B cell (primary cell): ENCODE results near the gene LNX1. TPM values are rescaled to one million over a fixed set of nuclear protein-coding genes. Genes with fewer than 3 reads are reported as not detected.

Experiments used
- ATAC-seq: fragments of 200-7000 bp; cut with Tn5 transposase; one replicate; pipeline ENCODE4 v1.10.0; 2021; ENCODE audit warnings: low read depth, mild to moderate bottlenecking, moderate number of reproducible peaks, moderate library complexity
- CTCF ChIA-PET: fragments of 350-600 bp; sonication (Branson Sonifier 250); formaldehyde crosslinking; loops from one replicate; lab custom pipeline; 2021; ENCODE audit warnings: antibody characterized with exemption, inconsistent platforms; lab: Charles Lee
- POLR2A ChIA-PET: fragments of 350-600 bp; sonication (Branson Sonifier 250); formaldehyde crosslinking; loops from one replicate; lab custom pipeline; 2021; ENCODE audit warnings: antibody characterized with exemption; lab: Charles Lee
- DNase-seq: peaks from one replicate; pipeline ENCODE4 v3.0.0; 2013
- H2AFZ ChIP-seq: 2 replicates; pipeline ENCODE4 v1.6.1; 2012; ENCODE audit warnings: mild to moderate bottlenecking, low read depth, low read length; ENCODE audit not compliant: insufficient read depth, poor library complexity, severe bottlenecking
- H3K27ac ChIP-seq, 2 donors: 1 replicate in 1 of 2; 2 replicates in 1 of 2; pipeline ENCODE4 v1.5.1; 2012 to 2013; ENCODE audit warnings: low read length in 2 of 2, mild to moderate bottlenecking in 2 of 2, moderate library complexity in 1 of 2
- H3K27me3 ChIP-seq, 4 experiments: fragments of 200-600 bp in 1 of 4; sonication (generic) in 1 of 4; replicated peaks in 1 of 4; 1 replicate in 2 of 4; 2 replicates in 2 of 4; pipeline versions ENCODE4 v1.6.1 to v1.7.0; 2013 to 2016; ENCODE audit warnings: low read length in 3 of 4, mild to moderate bottlenecking in 2 of 4, mixed read lengths in 1 of 4, moderate library complexity in 1 of 4; ENCODE audit not compliant: insufficient read depth in 4 of 4, control insufficient read depth in 3 of 4; ENCODE audit errors: control extremely low read depth in 1 of 4
- H3K36me3 ChIP-seq, 2 experiments: replicated peaks in 1 of 2; 1 replicate in 1 of 2; 2 replicates in 1 of 2; pipeline versions ENCODE4 v1.6.1 to v1.7.1; 2013; ENCODE audit warnings: low read length in 1 of 2; ENCODE audit not compliant: insufficient read depth in 2 of 2, control insufficient read depth in 1 of 2; ENCODE audit errors: control extremely low read depth in 1 of 2, extremely low read depth in 1 of 2
- H3K4me1 ChIP-seq, 2 donors: fragments of 200-600 bp in 1 of 2; sonication (generic) in 1 of 2; 1 replicate in 1 of 2; 2 replicates in 1 of 2; pipeline versions ENCODE4 v1.5.1 to v1.6.1; 2013 to 2017; ENCODE audit warnings: low read length in 2 of 2; ENCODE audit not compliant: control insufficient read depth in 2 of 2, insufficient read depth in 2 of 2
- H3K4me2 ChIP-seq: replicated peaks from 2 replicates; pipeline ENCODE3; 2012; ENCODE audit warnings: mild to moderate bottlenecking, low read depth, low read length; ENCODE audit not compliant: poor library complexity, severe bottlenecking
- H3K4me3 ChIP-seq, 5 experiments: fragments of 200-600 bp in 1 of 5; sonication (generic) in 1 of 5; 1 replicate in 3 of 5; 2 replicates in 2 of 5; pipeline versions ENCODE4 v1.5.1 to v1.7.0; 2011 to 2016; ENCODE audit warnings: low read length in 4 of 5, mild to moderate bottlenecking in 4 of 5, low read depth in 2 of 5, control low read depth in 1 of 5, moderate library complexity in 1 of 5; ENCODE audit not compliant: insufficient read depth in 1 of 5; ENCODE audit errors: control extremely low read depth in 1 of 5, extremely low read depth in 1 of 5
- H3K79me2 ChIP-seq: fragments of 200-600 bp; sonication (generic); one replicate; pipeline ENCODE4 v1.6.0; 2016; ENCODE audit warnings: low read length; ENCODE audit not compliant: control insufficient read depth, insufficient read depth
- H3K9ac ChIP-seq: fragments of 200-600 bp; sonication (generic); 2 replicates; pipeline ENCODE4 v1.6.1; 2017; ENCODE audit warnings: mild to moderate bottlenecking, low read length, moderate library complexity
- H3K9me3 ChIP-seq, 3 donors: one replicate each; pipeline versions ENCODE4 v1.6.1 to v1.7.1; 2013; ENCODE audit warnings: low read length in 2 of 3; ENCODE audit not compliant: control insufficient read depth in 2 of 3, insufficient read depth in 1 of 3; ENCODE audit errors: control extremely low read depth in 1 of 3
- H4K20me1 ChIP-seq: 2 replicates; pipeline ENCODE4 v1.6.0; 2012; ENCODE audit warnings: mild to moderate bottlenecking, low read length; ENCODE audit not compliant: insufficient read depth, control insufficient read depth, poor library complexity, severe bottlenecking
- H3K27ac Mint-ChIP-seq: one replicate; pipeline ENCODE4 v1.8.0; 2021; ENCODE audit warnings: mixed read lengths
- H3K27me3 Mint-ChIP-seq: one replicate; pipeline ENCODE4 v1.8.0; 2021; ENCODE audit warnings: mixed read lengths
- H3K4me1 Mint-ChIP-seq: one replicate; pipeline ENCODE4 v1.8.0; 2021; ENCODE audit warnings: mixed read lengths
- H3K4me3 Mint-ChIP-seq: one replicate; pipeline ENCODE4 v1.8.0; 2021; ENCODE audit warnings: mixed read lengths
- H3K9me3 Mint-ChIP-seq: one replicate; pipeline ENCODE4 v1.8.0; 2022; ENCODE audit warnings: mixed read lengths; ENCODE audit not compliant: insufficient read depth
- CTCF ChIP-seq: fragments of 200-600 bp; IDR thresholded peaks from one replicate; pipeline ENCODE4 v1.8.0; 2022; ENCODE audit warnings: antibody characterized with exemption, mild to moderate bottlenecking
- EZH2 ChIP-seq: IDR thresholded peaks from 2 replicates; pipeline ENCODE4 v1.6.1; 2012; ENCODE audit warnings: borderline replicate concordance, low read depth, mild to moderate bottlenecking, moderate library complexity, low read length; ENCODE audit not compliant: insufficient read depth, poor library complexity, severe bottlenecking
- WGBS: methylation state at CpG from one replicate; pipeline ENCODE4 v1.1.5; 2013; ENCODE audit warnings: missing lambda C conversion rate; ENCODE audit not compliant: insufficient coverage; 5-methylcytosine and 5-hydroxymethylcytosine counted together
- intact Hi-C: fragments of 100-400 bp; cut with micrococcal nuclease; formaldehyde crosslinking; loops from one replicate; pipeline ENCODE4 v1.10.0; 2022
- polyA plus RNA-seq: library from polyadenylated mRNA; depleted of rRNA; stranded (reverse); fragments of >200 nt; gene quantifications from 2 replicates; pipeline ENCODE4 v1.2.3, GENCODE V29; 2012
- total RNA-seq, 2 donors: library from RNA; stranded (reverse); fragments of 120-200 nt in 1 of 2; gene quantifications; 1 replicate in 1 of 2; 2 replicates in 1 of 2; pipeline versions ENCODE4 v1.2.3 to v1.2.4, GENCODE V29; 2013 to 2022

LNX1 gene
- total and polyA plus RNA-seq, 2 donors (not counting 1 experiment from before 2014, with no cell fraction given), result not detected

- intact Hi-C loops, result no loop called here
- no peaks in the 10 kb centered on the region for H3K4me1 ChIP-seq
- no peak overlapping the region for H3K9ac ChIP-seq
- no peaks in the 10 kb centered on the region for H3K79me2 ChIP-seq
- H3K4me1 Mint-ChIP-seq, result no peaks in the 10 kb centered on the region
- H3K9me3 ChIP-seq, result no peaks in the 10 kb centered on the region
- DNase-seq, result no peak
- no peak overlapping the region for H2AFZ ChIP-seq
- H3K4me3 Mint-ChIP-seq, result no peak overlapping the region
- CTCF ChIA-PET, result interaction anchor here (0.6 kb wide), 1 partner anchor 191 kb away, joined by 4 read pairs; no protein-coding TSS in a partner anchor
- H3K27me3 Mint-ChIP-seq, result peaks cover 19% of the 10 kb centered on the region
- H3K27ac ChIP-seq, result no peak overlapping the region
- 78% methylated on average over 1 of the region's 1 CpG for WGBS
- peaks cover 0 to 4% (median 0%) of the 10 kb centered on the region in 4 experiments for H3K27me3 ChIP-seq
- H3K4me2 ChIP-seq, result no peak overlapping the region
- H4K20me1 ChIP-seq, result no peaks in the 10 kb centered on the region
- ATAC-seq, result no peak
- no peak overlapping the region for H3K27ac Mint-ChIP-seq
- H3K4me3 ChIP-seq, result no peak overlapping the region
- no peaks in the 10 kb centered on the region for H3K9me3 Mint-ChIP-seq
- H3K36me3 ChIP-seq, result no peaks in the 10 kb centered on the region
- POLR2A ChIA-PET, result no interaction called here
- no peak for TF ChIP-seq CTCF
- no peak for TF ChIP-seq EZH2
These were observed 64.0 kb downstream of the LNX1 start for GRCh38 chr4:53527326-53527725.

GRCh38 chr4:53522334-53522733 is 69.0 kb downstream of the LNX1 start:
- intact Hi-C loops, result no loop called here
- Histone ChIP-seq H3K27me3 (no peaks in the 10 kb centered on the region), H2AFZ (no peak overlapping the region), H3K79me2 (no peaks in the 10 kb centered on the region), H4K20me1 (no peaks in the 10 kb centered on the region), H3K4me1 (no peaks in the 10 kb centered on the region), H3K27ac (no peak overlapping the region), H3K4me2 (no peak overlapping the region), H3K9me3 (no peaks in the 10 kb centered on the region), H3K4me3 (no peak overlapping the region), H3K9ac (no peak overlapping the region), H3K36me3 (no peaks in the 10 kb centered on the region)
- Mint-ChIP-seq H3K9me3 (no peaks in the 10 kb centered on the region), H3K4me1 (no peaks in the 10 kb centered on the region), H3K27me3 (peaks cover 18% of the 10 kb centered on the region), H3K27ac (no peak overlapping the region), H3K4me3 (no peak overlapping the region)
- no peak for ATAC-seq
- POLR2A ChIA-PET, result no interaction called here
- TF ChIP-seq EZH2 (no peak), CTCF (no peak)
- CTCF ChIA-PET, result no interaction called here
- DNase-seq, result no peak
